ENCODE measurements around the gene SF1. TPM values are rescaled to one million over a fixed set of nuclear protein-coding genes. Genes with fewer than 3 reads are reported as not detected.

Gene SF1
- total and polyA plus RNA-seq, 9 of the 15 experiments (the other 6 are each of a cell fraction or from before 2014, with no cell fraction given), result 13.1 to 334 (median 111) TPM

DNA sequence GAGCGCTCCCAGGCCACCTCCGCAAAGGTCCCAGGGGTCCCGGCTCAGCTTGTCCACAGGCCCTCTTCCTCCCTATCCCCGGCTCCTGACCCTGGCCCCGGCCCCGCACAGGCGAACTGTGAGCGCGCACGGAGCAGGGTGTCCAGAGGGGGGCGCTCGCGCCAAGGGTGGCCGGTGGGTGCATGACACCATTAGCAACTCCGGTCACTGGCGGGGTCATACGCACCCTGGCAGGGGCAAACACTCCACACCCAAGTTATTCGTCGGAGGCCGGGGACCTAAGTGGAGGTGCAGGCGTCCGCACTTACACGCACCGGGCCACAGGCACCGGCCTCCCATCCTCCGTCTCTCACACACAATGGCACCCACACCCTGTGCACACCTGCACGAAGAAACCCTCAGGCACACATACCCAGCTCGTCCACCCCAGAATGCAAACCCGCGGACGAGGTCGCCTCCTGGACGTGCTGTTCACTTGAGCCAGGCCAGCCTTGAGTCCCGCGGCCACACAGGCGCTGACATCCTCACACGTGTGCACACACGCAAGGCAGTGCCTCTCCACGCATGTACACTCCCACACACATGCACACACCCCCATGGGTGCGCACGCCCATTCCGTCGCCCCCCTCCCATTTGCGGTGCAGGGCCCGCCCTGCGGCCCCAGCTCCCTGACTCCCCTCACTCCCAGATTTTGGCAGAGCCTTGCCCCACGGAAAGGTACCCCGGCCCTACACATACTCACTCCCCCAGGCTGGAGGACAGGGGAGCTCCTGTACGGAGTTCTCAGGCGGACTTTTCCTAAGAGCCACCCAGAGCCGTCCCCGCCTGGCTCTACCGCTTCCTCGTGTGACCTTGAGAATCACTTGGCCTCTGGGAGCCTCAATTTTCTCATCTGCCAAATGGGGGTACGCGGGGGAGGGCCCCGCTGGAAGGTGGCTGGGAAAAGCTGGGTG is 34.5 kb downstream of the SF1 start, which contains the start of gene RASGRP2 (continued):
- TF ChIP-seq, protein P1, sequence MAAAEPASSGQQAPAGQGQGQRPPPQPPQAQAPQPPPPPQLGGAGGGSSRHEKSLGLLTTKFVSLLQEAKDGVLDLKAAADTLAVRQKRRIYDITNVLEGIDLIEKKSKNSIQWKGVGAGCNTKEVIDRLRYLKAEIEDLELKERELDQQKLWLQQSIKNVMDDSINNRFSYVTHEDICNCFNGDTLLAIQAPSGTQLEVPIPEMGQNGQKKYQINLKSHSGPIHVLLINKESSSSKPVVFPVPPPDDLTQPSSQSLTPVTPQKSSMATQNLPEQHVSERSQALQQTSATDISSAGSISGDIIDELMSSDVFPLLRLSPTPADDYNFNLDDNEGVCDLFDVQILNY (CRISPR knock-in tag; IDR thresholded peaks at IDR 0.05), result no peak
- TF ChIP-seq MTA2 (IDR thresholded peaks at IDR 0.05; ENCODE audit: low read depth) (0 out of 2 replicates have a peak, but pooled peaks have one; percentile 7), KLF13 (tag; IDR thresholded peaks at IDR 0.05; ENCODE audit: borderline replicate concordance, low read depth) (no peak), KDM5B (IDR thresholded peaks at IDR 0.05; ENCODE audit: insufficient replicate concordance, low read depth, low read length) (no peak), HOXB6 (CRISPR knock-in tag; IDR thresholded peaks at IDR 0.05; ENCODE audit: borderline replicate concordance) (no peak), FOXK2 (conservative IDR thresholded peaks at IDR 0.05 in 1 of 2, IDR thresholded peaks at IDR 0.05 in 1 of 2; ENCODE audit: low read depth in 2 of 2) (no peak), ZBED1 (IDR thresholded peaks at IDR 0.05) (no peak), LCOR (CRISPR knock-in tag; IDR thresholded peaks at IDR 0.05) (0 out of 2 replicates have a peak, but pooled peaks have one; percentile 25), SMARCA4 (IDR thresholded peaks at IDR 0.05) (peak; percentile 35; the same call in 1 of the 2 replicates), HDAC2 (IDR thresholded peaks at IDR 0.05) (peak; percentile 84), HDAC6 (IDR thresholded peaks at IDR 0.05; ENCODE audit: low read depth, low read length) (no peak), COPS2 (conservative IDR thresholded peaks at IDR 0.05) (no peak), NFATC3 (IDR thresholded peaks at IDR 0.05) (no peak), FOXA1 (IDR thresholded peaks at IDR 0.05; ENCODE audit: borderline replicate concordance) (no peak), RCOR1 (IDR thresholded peaks at IDR 0.05; ENCODE audit: borderline replicate concordance in 1 of 2, low read depth in 2 of 2, low read length in 2 of 2) (peak in 1 of 2 experiments; percentile 87; a peak in 2 of 4 replicates), ZNF778 (CRISPR knock-in tag; IDR thresholded peaks at IDR 0.05) (no peak), NBN (IDR thresholded peaks at IDR 0.05; ENCODE audit: low read depth) (no peak), PCBP2 (IDR thresholded peaks at IDR 0.05; ENCODE audit: low read depth, low read length, poor library complexity, severe bottlenecking) (no peak), PHF8 (IDR thresholded peaks at IDR 0.05; ENCODE audit: borderline replicate concordance, low read length) (no peak), TARDBP (IDR thresholded peaks at IDR 0.05) (0 out of 2 replicates have a peak, but pooled peaks have one; percentile 34), CHD1 (IDR thresholded peaks at IDR 0.05; ENCODE audit: low read length) (peak; percentile 33)
- TF ChIP-seq, protein P2, sequence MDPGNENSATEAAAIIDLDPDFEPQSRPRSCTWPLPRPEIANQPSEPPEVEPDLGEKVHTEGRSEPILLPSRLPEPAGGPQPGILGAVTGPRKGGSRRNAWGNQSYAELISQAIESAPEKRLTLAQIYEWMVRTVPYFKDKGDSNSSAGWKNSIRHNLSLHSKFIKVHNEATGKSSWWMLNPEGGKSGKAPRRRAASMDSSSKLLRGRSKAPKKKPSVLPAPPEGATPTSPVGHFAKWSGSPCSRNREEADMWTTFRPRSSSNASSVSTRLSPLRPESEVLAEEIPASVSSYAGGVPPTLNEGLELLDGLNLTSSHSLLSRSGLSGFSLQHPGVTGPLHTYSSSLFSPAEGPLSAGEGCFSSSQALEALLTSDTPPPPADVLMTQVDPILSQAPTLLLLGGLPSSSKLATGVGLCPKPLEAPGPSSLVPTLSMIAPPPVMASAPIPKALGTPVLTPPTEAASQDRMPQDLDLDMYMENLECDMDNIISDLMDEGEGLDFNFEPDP (CRISPR knock-in tag; IDR thresholded peaks at IDR 0.05), result no peak
- TF ChIP-seq, protein P3, sequence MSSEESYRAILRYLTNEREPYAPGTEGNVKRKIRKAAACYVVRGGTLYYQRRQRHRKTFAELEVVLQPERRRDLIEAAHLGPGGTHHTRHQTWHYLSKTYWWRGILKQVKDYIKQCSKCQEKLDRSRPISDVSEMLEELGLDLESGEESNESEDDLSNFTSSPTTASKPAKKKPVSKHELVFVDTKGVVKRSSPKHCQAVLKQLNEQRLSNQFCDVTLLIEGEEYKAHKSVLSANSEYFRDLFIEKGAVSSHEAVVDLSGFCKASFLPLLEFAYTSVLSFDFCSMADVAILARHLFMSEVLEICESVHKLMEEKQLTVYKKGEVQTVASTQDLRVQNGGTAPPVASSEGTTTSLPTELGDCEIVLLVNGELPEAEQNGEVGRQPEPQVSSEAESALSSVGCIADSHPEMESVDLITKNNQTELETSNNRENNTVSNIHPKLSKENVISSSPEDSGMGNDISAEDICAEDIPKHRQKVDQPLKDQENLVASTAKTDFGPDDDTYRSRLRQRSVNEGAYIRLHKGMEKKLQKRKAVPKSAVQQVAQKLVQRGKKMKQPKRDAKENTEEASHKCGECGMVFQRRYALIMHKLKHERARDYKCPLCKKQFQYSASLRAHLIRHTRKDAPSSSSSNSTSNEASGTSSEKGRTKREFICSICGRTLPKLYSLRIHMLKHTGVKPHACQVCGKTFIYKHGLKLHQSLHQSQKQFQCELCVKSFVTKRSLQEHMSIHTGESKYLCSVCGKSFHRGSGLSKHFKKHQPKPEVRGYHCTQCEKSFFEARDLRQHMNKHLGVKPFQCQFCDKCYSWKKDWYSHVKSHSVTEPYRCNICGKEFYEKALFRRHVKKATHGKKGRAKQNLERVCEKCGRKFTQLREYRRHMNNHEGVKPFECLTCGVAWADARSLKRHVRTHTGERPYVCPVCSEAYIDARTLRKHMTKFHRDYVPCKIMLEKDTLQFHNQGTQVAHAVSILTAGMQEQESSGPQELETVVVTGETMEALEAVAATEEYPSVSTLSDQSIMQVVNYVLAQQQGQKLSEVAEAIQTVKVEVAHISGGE (CRISPR knock-in tag; IDR thresholded peaks at IDR 0.05), result no peak

Data from K562 (cell line).